Thymus (tissue), 11 donors: ENCODE data around the gene WFDC8. TPM values are rescaled to one million over a fixed set of nuclear protein-coding genes. Genes with fewer than 3 reads are reported as not detected.
"Not testable (repeated sequence)": the region's sequence is repeated elsewhere in the genome, so short reads cannot be mapped to it uniquely, and the experiment has no call there.

ENCODE experiments used
- DNase-seq, 9 donors: peaks; one replicate each; pipeline ENCODE4 v3.0.0-alpha.2; 2013; ENCODE audit warnings: low spot score in 9 of 9, low read depth in 6 of 9, missing footprints in 1 of 9
- H3K27ac ChIP-seq, 2 donors: one replicate each; pipeline ENCODE4 v1.5.1; 2013; ENCODE audit warnings: control low read depth in 1 of 2, low read depth in 1 of 2, low read length in 1 of 2, mild to moderate bottlenecking in 1 of 2, moderate library complexity in 1 of 2
- H3K27me3 ChIP-seq, 2 donors: one replicate each; pipeline ENCODE4 v1.5.1; 2013; ENCODE audit warnings: low read length in 1 of 2; ENCODE audit not compliant: control insufficient read depth in 2 of 2, insufficient read depth in 1 of 2
- H3K36me3 ChIP-seq, 2 donors: one replicate each; pipeline ENCODE4 v1.5.1; 2013; ENCODE audit warnings: low read length in 1 of 2, mild to moderate bottlenecking in 1 of 2, moderate library complexity in 1 of 2; ENCODE audit not compliant: control insufficient read depth in 2 of 2, insufficient read depth in 2 of 2
- H3K4me1 ChIP-seq, 2 donors: one replicate each; pipeline ENCODE4 v1.5.1; 2013; ENCODE audit warnings: low read length in 2 of 2; ENCODE audit not compliant: control insufficient read depth in 2 of 2, insufficient read depth in 2 of 2
- H3K4me3 ChIP-seq, 2 donors: one replicate each; pipeline ENCODE4 v1.5.1; 2013; ENCODE audit warnings: low read length in 2 of 2, control low read depth in 1 of 2, mild to moderate bottlenecking in 1 of 2
- H3K9me3 ChIP-seq, 2 donors: one replicate each; pipeline ENCODE4 v1.5.1; 2013; ENCODE audit warnings: low read length in 1 of 2, mild to moderate bottlenecking in 1 of 2; ENCODE audit not compliant: control insufficient read depth in 2 of 2, insufficient read depth in 1 of 2
- WGBS: extraction: QIAGEN DNeasy Blood & Tissue Kit; methylation state at CpG from one replicate; pipeline ENCODE4 v1.1.7; 2013; 5-methylcytosine and 5-hydroxymethylcytosine counted together
- polyA plus RNA-seq: library from polyadenylated mRNA; stranded (reverse); fragments of 200-250 nt; gene quantifications from one replicate; pipeline ENCODE4 v1.2.3, GENCODE V29; 2013
- total RNA-seq: library from RNA; stranded (reverse); fragments of 120-200 nt; gene quantifications from one replicate; pipeline ENCODE4 v1.2.4, GENCODE V29; 2013
- donor health status: healthy.

WFDC8 gene
- total and polyA plus RNA-seq, 2 donors: not detected

- WGBS: 95% methylated on average over 1 of the region's 1 CpG
- not testable (repeated sequence) for H3K27ac ChIP-seq, DNase-seq, H3K9me3 ChIP-seq, H3K4me3 ChIP-seq, H3K27me3 ChIP-seq, H3K36me3 ChIP-seq, H3K4me1 ChIP-seq
Measured at GRCh38 chr20:45569650-45570049, 9.4 kb downstream of the WFDC8 start.

GRCh38 chr20:45564760-45565276 is 14.3 kb downstream of the WFDC8 start:
- no peaks in the 10 kb centered on the region for H3K27me3 ChIP-seq
- WGBS: 95% methylated on average over 2 of the region's 2 CpGs
- no peak overlapping the region for H3K27ac ChIP-seq
- no peaks in the 10 kb centered on the region for H3K9me3 ChIP-seq
- H3K4me3 ChIP-seq: no peak overlapping the region
- no peaks in the 10 kb centered on the region for H3K4me1 ChIP-seq
- no peak for DNase-seq
- no peaks in the 10 kb centered on the region for H3K36me3 ChIP-seq

GRCh38 chr20:45555198-45555597 is 23.9 kb downstream of the WFDC8 start:
- WGBS: 95% methylated on average over 1 of the region's 1 CpG
- H3K4me3 ChIP-seq: no peak overlapping the region
- H3K27ac ChIP-seq: no peak overlapping the region
- H3K36me3 ChIP-seq: no peaks in the 10 kb centered on the region
- no peaks in the 10 kb centered on the region for H3K4me1 ChIP-seq
- H3K9me3 ChIP-seq: no peaks in the 10 kb centered on the region
- DNase-seq: no peak
- no peaks in the 10 kb centered on the region for H3K27me3 ChIP-seq

GRCh38 chr20:45552456-45552855 is 26.6 kb downstream of the WFDC8 start:
- H3K27ac ChIP-seq: no peak overlapping the region
- H3K4me1 ChIP-seq: no peaks in the 10 kb centered on the region
- no peak overlapping the region for H3K4me3 ChIP-seq
- WGBS: 91% methylated on average over 2 of the region's 2 CpGs
- no peaks in the 10 kb centered on the region for H3K36me3 ChIP-seq
- DNase-seq: no peak
- H3K27me3 ChIP-seq: no peaks in the 10 kb centered on the region
- H3K9me3 ChIP-seq: no peaks in the 10 kb centered on the region

- no peak overlapping the region for H3K4me3 ChIP-seq
- H3K9me3 ChIP-seq: no peaks in the 10 kb centered on the region
- H3K27me3 ChIP-seq: peaks cover 0 to 2% of the 10 kb centered on the region in 2 donors
- no peaks in the 10 kb centered on the region for H3K36me3 ChIP-seq
- no peaks in the 10 kb centered on the region for H3K4me1 ChIP-seq
- H3K27ac ChIP-seq: no peak overlapping the region
- no peak for DNase-seq
Measured at GRCh38 chr20:45550765-45551164, 28.3 kb downstream of the WFDC8 start.

GRCh38 chr20:45548410-45548809 is 30.7 kb downstream of the WFDC8 start:
- WGBS: 85% methylated on average over 7 of the region's 7 CpGs
- Histone ChIP-seq H3K27ac (no peak overlapping the region), H3K4me1 (no peaks in the 10 kb centered on the region), H3K36me3 (no peaks in the 10 kb centered on the region), H3K9me3 (no peaks in the 10 kb centered on the region), H3K4me3 (no peak overlapping the region), H3K27me3 (peaks cover 0 to 2% of the 10 kb centered on the region in 2 donors)
- DNase-seq: no peak

GRCh38 chr20:45547206-45547770 is 31.8 kb downstream of the WFDC8 start, which contains the start of gene EPPIN:
Gene EPPIN (minus strand): TSS chr20:45547401. CDS start chr20:45547357, 44 bp downstream.
- H3K36me3 ChIP-seq: no peaks in the 10 kb centered on the region
- 91% methylated on average over 6 of the region's 6 CpGs for WGBS
- peaks cover 0 to 2% of the 10 kb centered on the region in 2 donors for H3K27me3 ChIP-seq
- no peak within 1 kb of the TSS for H3K27ac ChIP-seq
- H3K4me3 ChIP-seq: no peak within 1 kb of the TSS
- no peaks in the 10 kb centered on the region for H3K4me1 ChIP-seq
- H3K9me3 ChIP-seq: no peaks in the 10 kb centered on the region
- no peak for DNase-seq

GRCh38 chr20:45545754-45546453 is 33.2 kb downstream of the WFDC8 start:
- no peak for DNase-seq
- H3K4me3 ChIP-seq: no peak overlapping the region
- WGBS: 26% methylated on average over 5 of the region's 5 CpGs

GRCh38 chr20:45545351-45545750 is 33.7 kb downstream of the WFDC8 start:
- 87% methylated on average over 3 of the region's 3 CpGs for WGBS
- H3K4me3 ChIP-seq: no peak overlapping the region
- peaks cover 0 to 2% of the 10 kb centered on the region in 2 donors for H3K27me3 ChIP-seq
- no peaks in the 10 kb centered on the region for H3K9me3 ChIP-seq
- H3K27ac ChIP-seq: no peak overlapping the region
- DNase-seq: no peak
- no peaks in the 10 kb centered on the region for H3K4me1 ChIP-seq
- no peaks in the 10 kb centered on the region for H3K36me3 ChIP-seq

More at GRCh38 chr20:45545754-45546453, 33.2 kb downstream of the WFDC8 start:
- Histone ChIP-seq H3K9me3 (no peaks in the 10 kb centered on the region), H3K36me3 (no peaks in the 10 kb centered on the region), H3K27me3 (peaks cover 0 to 2% of the 10 kb centered on the region in 2 donors), H3K27ac (no peak overlapping the region), H3K4me1 (no peaks in the 10 kb centered on the region)
